CD4-positive, alpha-beta T cell (primary cell): ENCODE results near the gene PLXNA2. TPM values are rescaled to one million over a fixed set of nuclear protein-coding genes. Genes with fewer than 3 reads are reported as not detected.

ENCODE experiments used
- ATAC-seq: fragments of 200-7000 bp; cut with Tn5 transposase; one replicate; pipeline ENCODE4 v1.10.0; 2022; ENCODE audit warnings: mild to moderate bottlenecking; ENCODE audit not compliant: poor library complexity
- CTCF ChIA-PET: fragments of 350-600 bp; sonication (Branson Sonifier 250); formaldehyde crosslinking; loops from one replicate; lab custom pipeline; 2021; ENCODE audit warnings: antibody characterized with exemption, inconsistent platforms; lab: Charles Lee
- POLR2A ChIA-PET: fragments of 350-600 bp; sonication (Branson Sonifier 250); formaldehyde crosslinking; loops from one replicate; lab custom pipeline; 2021; ENCODE audit warnings: antibody characterized with exemption, inconsistent platforms; lab: Charles Lee
- DNase-seq, 14 experiments: peaks; one replicate each; pipeline ENCODE4 v3.0.0-alpha.2; 2013 to 2020; ENCODE audit warnings: mixed read lengths in 2 of 14
- H3K27ac ChIP-seq, 2 donors: one replicate each; pipeline versions ENCODE4 v1.5.1 to v1.7.0; 2013; ENCODE audit warnings: low read length in 2 of 2, low read depth in 1 of 2, mild to moderate bottlenecking in 1 of 2
- H3K27me3 ChIP-seq, 2 experiments: 1 replicate in 1 of 2; 2 replicates in 1 of 2; pipeline versions ENCODE4 v1.6.1 to v1.7.0; 2013; ENCODE audit warnings: low read length in 2 of 2, control low read depth in 1 of 2, mild to moderate bottlenecking in 1 of 2, moderate library complexity in 1 of 2; ENCODE audit not compliant: insufficient read depth in 2 of 2, control insufficient read depth in 1 of 2
- H3K36me3 ChIP-seq: one replicate; pipeline ENCODE4 v1.6.1; 2013; ENCODE audit warnings: low read length, control low read depth; ENCODE audit not compliant: insufficient read depth
- H3K4me1 ChIP-seq: one replicate; pipeline ENCODE4 v1.6.1; 2013; ENCODE audit warnings: low read length, control low read depth; ENCODE audit not compliant: insufficient read depth
- H3K4me3 ChIP-seq: one replicate; pipeline ENCODE4 v1.5.1; 2013; ENCODE audit warnings: mild to moderate bottlenecking, low read length, moderate library complexity
- H3K9me3 ChIP-seq, 2 experiments: 1 replicate in 1 of 2; 2 replicates in 1 of 2; pipeline versions ENCODE4 v1.6.1 to v1.7.0; 2013; ENCODE audit warnings: low read length in 2 of 2, mild to moderate bottlenecking in 2 of 2, control low read depth in 1 of 2, moderate library complexity in 1 of 2; ENCODE audit not compliant: control insufficient read depth in 1 of 2, insufficient read depth in 1 of 2
- H3K27ac Mint-ChIP-seq: one replicate; pipeline ENCODE4 v1.8.0; 2020; ENCODE audit warnings: mixed read lengths
- H3K27me3 Mint-ChIP-seq: one replicate; pipeline ENCODE4 v1.8.0; 2021; ENCODE audit warnings: mixed read lengths
- H3K36me3 Mint-ChIP-seq: one replicate; pipeline ENCODE4 v1.8.0; 2021; ENCODE audit warnings: low read depth, mixed read lengths
- H3K4me1 Mint-ChIP-seq: one replicate; pipeline ENCODE4 v1.8.0; 2021; ENCODE audit warnings: low read depth, mixed read lengths
- H3K4me3 Mint-ChIP-seq: one replicate; pipeline ENCODE4 v1.8.0; 2020; ENCODE audit warnings: mild to moderate bottlenecking, mixed read lengths
- H3K9me3 Mint-ChIP-seq: one replicate; pipeline ENCODE4 v1.8.0; 2020; ENCODE audit warnings: mixed read lengths
- intact Hi-C, 2 experiments: fragments of 100-400 bp; cut with DNase I in 1 of 2; cut with micrococcal nuclease in 1 of 2; formaldehyde crosslinking; loops; one replicate each; pipeline versions ENCODE4 v1.15.1 to v1.9.0; 2023 to 2025; cut with DNase I, micrococcal nuclease
- total RNA-seq, 174 experiments: library from RNA in 2 of 174; stranded (reverse) in 2 of 174; gene quantifications; one replicate each; pipeline ENCODE4 v1.2.3 and lab custom pipeline; 2021 to 2026
- TF ChIP-seq, protein P1 (sequence below): fragments of 200-600 bp; IDR thresholded peaks from one replicate; pipeline ENCODE4 v1.8.0; 2022; ENCODE audit warnings: antibody characterized with exemption, mild to moderate bottlenecking

PLXNA2 gene
- total RNA-seq, 2 experiments from 2014 or later = 0.75 to 0.77 TPM

- no peak for DNase-seq
- no peak overlapping the region for H3K4me3 ChIP-seq
- peaks cover 9 to 12% of the 10 kb centered on the region in 2 experiments for H3K27me3 ChIP-seq
- no peak for ATAC-seq
- intact Hi-C loops = no loop called here
- Mint-ChIP-seq H3K9me3 (no peaks in the 10 kb centered on the region), H3K27ac (no peak overlapping the region), H3K27me3 (peaks cover 61% of the 10 kb centered on the region), H3K4me3 (no peak overlapping the region), H3K36me3 (no peaks in the 10 kb centered on the region), H3K4me1 (no peaks in the 10 kb centered on the region)
- no peak overlapping the region for H3K27ac ChIP-seq
- H3K4me1 ChIP-seq = no peaks in the 10 kb centered on the region
- H3K36me3 ChIP-seq = no peaks in the 10 kb centered on the region
- ChIA-PET CTCF (no interaction called here), POLR2A (no interaction called here)
- no peaks in the 10 kb centered on the region for H3K9me3 ChIP-seq
- TF ChIP-seq, protein P1, sequence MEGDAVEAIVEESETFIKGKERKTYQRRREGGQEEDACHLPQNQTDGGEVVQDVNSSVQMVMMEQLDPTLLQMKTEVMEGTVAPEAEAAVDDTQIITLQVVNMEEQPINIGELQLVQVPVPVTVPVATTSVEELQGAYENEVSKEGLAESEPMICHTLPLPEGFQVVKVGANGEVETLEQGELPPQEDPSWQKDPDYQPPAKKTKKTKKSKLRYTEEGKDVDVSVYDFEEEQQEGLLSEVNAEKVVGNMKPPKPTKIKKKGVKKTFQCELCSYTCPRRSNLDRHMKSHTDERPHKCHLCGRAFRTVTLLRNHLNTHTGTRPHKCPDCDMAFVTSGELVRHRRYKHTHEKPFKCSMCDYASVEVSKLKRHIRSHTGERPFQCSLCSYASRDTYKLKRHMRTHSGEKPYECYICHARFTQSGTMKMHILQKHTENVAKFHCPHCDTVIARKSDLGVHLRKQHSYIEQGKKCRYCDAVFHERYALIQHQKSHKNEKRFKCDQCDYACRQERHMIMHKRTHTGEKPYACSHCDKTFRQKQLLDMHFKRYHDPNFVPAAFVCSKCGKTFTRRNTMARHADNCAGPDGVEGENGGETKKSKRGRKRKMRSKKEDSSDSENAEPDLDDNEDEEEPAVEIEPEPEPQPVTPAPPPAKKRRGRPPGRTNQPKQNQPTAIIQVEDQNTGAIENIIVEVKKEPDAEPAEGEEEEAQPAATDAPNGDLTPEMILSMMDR = no peak
Observed at GRCh38 chr1:208291129-208291528, 46.9 kb upstream of the PLXNA2 start.

DNA sequence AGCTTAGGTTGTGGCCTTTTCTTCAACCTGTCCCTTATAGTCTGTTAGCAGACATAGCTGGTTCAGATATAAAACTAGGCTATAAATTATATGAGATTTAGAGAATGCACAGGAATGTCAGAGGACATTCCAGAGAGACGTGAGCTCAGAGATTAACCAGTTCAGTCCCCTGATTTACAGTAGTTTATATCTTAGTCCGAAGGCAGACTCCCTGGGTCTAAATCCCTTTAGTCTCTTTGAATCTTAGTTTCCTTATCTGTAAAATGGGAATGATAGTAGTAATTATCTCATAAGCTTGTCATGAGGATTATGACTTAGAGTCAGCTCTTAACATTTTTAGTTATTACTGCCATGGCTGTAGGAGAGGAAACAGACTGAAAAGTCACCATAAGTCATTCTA lies 45.5 kb upstream of the PLXNA2 start:
- H3K9me3 Mint-ChIP-seq = no peaks in the 10 kb centered on the region
- intact Hi-C loops = no loop called here
- Histone ChIP-seq H3K4me3 (no peak overlapping the region), H3K4me1 (no peaks in the 10 kb centered on the region), H3K36me3 (no peaks in the 10 kb centered on the region), H3K27ac (no peak overlapping the region), H3K9me3 (no peaks in the 10 kb centered on the region), H3K27me3 (peaks cover under 1 to 9% of the 10 kb centered on the region in 2 experiments)
- TF ChIP-seq, protein P1 = no peak
- ChIA-PET CTCF (no interaction called here), POLR2A (no interaction called here)
- H3K4me1 Mint-ChIP-seq = no peaks in the 10 kb centered on the region
- peaks cover 48% of the 10 kb centered on the region for H3K27me3 Mint-ChIP-seq
- H3K36me3 Mint-ChIP-seq = no peaks in the 10 kb centered on the region
- no peak overlapping the region for H3K27ac Mint-ChIP-seq
- no peak for DNase-seq
- H3K4me3 Mint-ChIP-seq = no peak overlapping the region
- ATAC-seq = no peak

- DNase-seq (no peak), ATAC-seq (no peak)
- Mint-ChIP-seq H3K4me1 (no peaks in the 10 kb centered on the region), H3K36me3 (no peaks in the 10 kb centered on the region), H3K9me3 (no peaks in the 10 kb centered on the region), H3K4me3 (no peak overlapping the region), H3K27ac (no peak overlapping the region), H3K27me3 (peaks cover 47% of the 10 kb centered on the region)
- no peak overlapping the region for H3K4me3 ChIP-seq
- no peaks in the 10 kb centered on the region for H3K4me1 ChIP-seq
- H3K36me3 ChIP-seq = no peaks in the 10 kb centered on the region
- H3K27me3 ChIP-seq = peaks cover 0 to 3% of the 10 kb centered on the region in 2 experiments
- H3K9me3 ChIP-seq = no peaks in the 10 kb centered on the region
- ChIA-PET POLR2A (no interaction called here), CTCF (no interaction called here)
- TF ChIP-seq, protein P1 = no peak
- intact Hi-C loops = no loop called here
- no peak overlapping the region for H3K27ac ChIP-seq
Observed at GRCh38 chr1:208288495-208288894, 44.3 kb upstream of the PLXNA2 start.
